Memory B cell (primary cell): ENCODE data around the gene CLEC4A.
A peak's percentile ranks its signal among the peaks of the same experiment; 100 is the strongest.
"Not testable (repeated sequence)": the region's sequence is repeated elsewhere in the genome, so short reads cannot be mapped to it uniquely, and the experiment has no call there.

Source experiments
- ATAC-seq: fragments of 150-1000 bp; cut with Tn5 transposase; 2 replicates; pipeline ENCODE4 v1.10.0; 2021; ENCODE audit warnings: low read depth, mild to moderate bottlenecking, moderate library complexity
- DNase-seq, 2 donors: peaks; one replicate each; pipeline ENCODE4 v3.0.0; 2022; ENCODE audit warnings: low spot score in 2 of 2
- H3K27ac Mint-ChIP-seq: one replicate; pipeline ENCODE4 v1.8.0; 2022; ENCODE audit warnings: mild to moderate bottlenecking, moderate library complexity, mixed read lengths
- H3K27me3 Mint-ChIP-seq: one replicate; pipeline ENCODE4 v1.8.0; 2022; ENCODE audit warnings: mixed read lengths
- H3K36me3 Mint-ChIP-seq: one replicate; pipeline ENCODE4 v1.8.0; 2022; ENCODE audit warnings: mild to moderate bottlenecking, mixed read lengths
- H3K4me1 Mint-ChIP-seq: one replicate; pipeline ENCODE4 v1.8.0; 2022; ENCODE audit warnings: mixed read lengths
- H3K4me3 Mint-ChIP-seq: one replicate; pipeline ENCODE4 v1.8.0; 2022; ENCODE audit warnings: mild to moderate bottlenecking, moderate library complexity, mixed read lengths
- H3K9me3 Mint-ChIP-seq: one replicate; pipeline ENCODE4 v1.8.0; 2022; ENCODE audit warnings: mixed read lengths

Gene CLEC4A

DNA sequence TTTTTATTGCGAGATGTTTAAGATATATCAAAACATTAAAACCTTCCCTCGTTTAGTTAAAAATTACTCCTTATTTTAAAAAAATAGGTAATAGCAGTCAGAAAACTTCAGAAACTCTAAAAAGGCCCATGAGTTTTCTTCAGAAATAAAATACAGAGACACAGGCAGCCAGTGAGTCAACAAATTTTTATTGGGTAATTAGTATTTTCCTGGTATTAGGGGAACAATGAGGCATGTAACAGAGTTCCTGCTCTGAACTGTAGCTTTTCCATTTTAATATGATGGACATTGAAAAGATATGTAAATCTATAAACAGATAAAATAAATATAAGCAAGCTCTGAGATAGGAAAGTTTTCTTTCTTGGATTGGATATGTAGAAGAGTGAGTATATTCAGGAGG lies 33.0 kb downstream of the CLEC4A start:
- no peak overlapping the region for H3K27ac Mint-ChIP-seq
- no peak overlapping the region for H3K4me3 Mint-ChIP-seq
- ATAC-seq (no peak), DNase-seq (no peak)
- no peaks in the 10 kb centered on the region for H3K4me1 Mint-ChIP-seq
- peaks cover 6% of the 10 kb centered on the region for H3K27me3 Mint-ChIP-seq
- H3K36me3 Mint-ChIP-seq: no peaks in the 10 kb centered on the region
- no peaks in the 10 kb centered on the region for H3K9me3 Mint-ChIP-seq

DNA sequence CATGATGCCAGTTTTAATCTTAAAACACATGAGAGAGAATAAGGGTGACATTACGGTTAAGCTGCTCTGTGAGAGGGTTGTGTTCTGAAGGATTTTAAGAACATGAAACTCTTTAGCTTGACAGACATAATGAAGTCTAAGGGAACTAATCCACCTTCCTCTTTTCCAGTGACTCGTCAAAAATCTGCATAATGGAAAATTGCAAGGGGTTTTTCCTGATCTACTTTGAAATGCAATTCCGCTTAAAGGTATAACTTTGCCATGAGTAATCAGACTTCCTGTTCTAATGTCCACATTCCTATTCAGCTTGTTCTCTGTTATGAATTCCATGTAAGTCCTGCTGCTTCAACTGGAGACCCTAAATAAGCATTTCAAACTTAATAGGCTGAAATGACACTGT lies 33.4 kb downstream of the CLEC4A start, which contains the start of gene ZNF705A:
Gene ZNF705A (plus strand): TSS at position 171 of the 400 bp plus-strand sequence. CDS start 15,611 bp downstream, outside the sequence.
- H3K27ac Mint-ChIP-seq: no peak within 1 kb of the TSS
- no peaks in the 10 kb centered on the region for H3K4me1 Mint-ChIP-seq
- H3K9me3 Mint-ChIP-seq: no peaks in the 10 kb centered on the region
- H3K36me3 Mint-ChIP-seq: no peaks in the 10 kb centered on the region
- DNase-seq: no peak
- ATAC-seq: no peak
- H3K4me3 Mint-ChIP-seq: no peak within 1 kb of the TSS
- H3K27me3 Mint-ChIP-seq: peaks cover 5% of the 10 kb centered on the region

DNA sequence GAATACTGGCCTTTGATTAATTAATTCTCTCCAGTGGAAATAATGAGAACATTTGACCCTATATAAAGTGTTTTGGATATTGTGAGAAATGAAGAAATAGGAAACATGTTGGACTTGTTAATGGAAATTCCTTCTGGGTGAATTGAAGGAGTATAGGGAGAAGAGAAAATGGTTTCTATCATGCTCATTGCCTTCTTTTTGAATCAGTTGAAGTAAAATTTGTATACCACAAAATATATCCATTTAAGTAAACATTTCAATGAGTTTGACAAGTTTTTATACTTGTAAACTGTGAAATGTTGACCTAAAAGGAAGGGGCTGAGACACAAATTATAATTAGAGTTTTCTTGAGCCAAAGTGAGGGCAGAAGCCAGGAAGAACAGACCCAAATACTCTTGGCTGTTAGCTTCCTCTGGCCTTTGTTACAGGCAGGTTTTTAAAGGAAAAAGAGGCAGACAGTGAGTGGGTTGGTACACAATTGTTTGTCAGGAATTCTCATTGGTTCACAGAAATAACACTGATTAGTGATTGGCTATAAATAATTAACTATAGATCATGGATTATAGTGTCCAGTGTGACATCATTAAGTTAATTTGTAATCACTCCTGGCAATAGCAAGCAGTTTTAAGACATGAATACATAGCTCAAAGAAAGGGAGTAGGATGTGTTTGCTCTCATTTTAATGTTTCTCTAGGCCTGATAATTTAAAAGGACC lies 34.2 kb downstream of the CLEC4A start:
- Mint-ChIP-seq H3K36me3 (no peaks in the 10 kb centered on the region), H3K4me3 (no peak overlapping the region), H3K27ac (no peak overlapping the region), H3K27me3 (peaks cover 5% of the 10 kb centered on the region), H3K9me3 (no peaks in the 10 kb centered on the region), H3K4me1 (no peaks in the 10 kb centered on the region)
- ATAC-seq (no peak), DNase-seq (no peak)

DNA sequence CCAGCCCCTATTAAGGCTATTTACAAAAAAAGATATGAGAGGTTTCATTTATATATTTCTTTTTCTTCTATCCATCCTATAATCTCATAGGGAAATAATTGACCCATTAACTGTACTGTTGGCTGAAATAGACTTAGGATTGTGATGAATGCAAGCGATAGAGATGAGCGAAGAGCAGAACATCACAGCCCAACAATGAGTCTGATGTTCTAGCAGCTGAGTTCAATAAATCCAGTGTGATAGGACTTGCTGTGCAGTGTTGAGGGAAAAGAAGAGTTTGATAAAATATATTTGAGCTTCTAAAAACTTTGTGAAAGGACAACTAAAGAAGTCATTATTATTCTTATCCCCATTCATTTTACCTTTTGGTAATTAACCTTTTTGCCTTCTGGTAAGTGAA lies 49.5 kb downstream of the CLEC4A start:
- not testable (repeated sequence) for H3K27ac Mint-ChIP-seq, DNase-seq, ATAC-seq, H3K4me1 Mint-ChIP-seq, H3K4me3 Mint-ChIP-seq, H3K36me3 Mint-ChIP-seq, H3K9me3 Mint-ChIP-seq, H3K27me3 Mint-ChIP-seq

DNA sequence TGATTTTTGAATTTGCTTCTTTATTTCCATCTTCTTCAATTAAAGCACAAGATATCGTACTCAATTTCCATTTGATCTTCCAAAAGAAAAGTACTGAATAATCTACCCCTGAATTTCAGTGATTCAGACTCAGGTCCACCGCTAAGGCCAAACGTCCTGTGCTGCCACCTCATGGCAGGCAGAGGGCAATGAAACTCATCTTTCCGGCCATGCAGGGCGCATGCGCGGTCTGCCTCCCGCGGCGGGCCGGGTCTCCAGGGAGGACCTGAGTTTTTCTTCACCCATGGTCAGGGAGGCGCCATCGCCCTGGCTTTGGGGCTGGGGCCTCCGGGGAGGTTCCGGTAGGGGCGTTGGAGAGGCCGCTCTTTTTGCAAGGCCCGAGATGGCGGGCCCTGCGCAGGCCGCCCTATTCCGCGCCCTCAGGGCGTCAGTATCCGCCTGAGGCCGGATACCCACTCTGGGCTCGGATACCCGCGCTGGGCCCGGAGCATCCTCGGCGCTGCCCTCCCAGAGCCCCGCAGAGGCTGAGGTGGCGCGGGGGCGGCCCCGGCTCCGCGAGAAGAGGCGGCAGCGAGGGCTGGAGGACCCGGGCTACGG lies 56.7 kb downstream of the CLEC4A start:
- ATAC-seq (peak; percentile 75), DNase-seq (peak; percentile 81)
- H3K4me1 Mint-ChIP-seq, H3K36me3 Mint-ChIP-seq, H3K27me3 Mint-ChIP-seq, H3K9me3 Mint-ChIP-seq: not testable (repeated sequence)
- H3K4me3 Mint-ChIP-seq: peak overlapping the region; percentile 82
- peak overlapping the region; percentile 46 for H3K27ac Mint-ChIP-seq

DNA sequence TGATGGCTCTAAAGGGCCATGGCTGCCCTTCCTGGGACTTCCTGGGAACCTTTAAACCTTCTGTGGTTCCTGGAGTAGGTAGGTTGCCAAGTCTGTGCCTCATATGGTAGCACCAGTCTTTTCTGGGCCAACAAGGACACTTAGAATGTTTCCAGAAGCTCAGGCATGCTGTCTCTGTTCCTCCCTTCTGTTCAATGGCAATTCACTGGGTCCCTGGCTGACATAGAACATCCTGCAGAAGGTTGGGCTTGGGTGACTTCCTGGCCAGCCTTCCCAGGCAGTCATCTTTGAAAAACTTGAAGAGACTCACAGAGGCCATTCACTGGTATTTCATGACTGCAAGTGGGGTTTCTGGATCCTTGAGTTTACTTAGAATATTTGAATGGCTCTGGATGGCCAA lies 57.9 kb downstream of the CLEC4A start:
- H3K36me3 Mint-ChIP-seq, DNase-seq, H3K4me1 Mint-ChIP-seq, H3K9me3 Mint-ChIP-seq, ATAC-seq, H3K27me3 Mint-ChIP-seq, H3K27ac Mint-ChIP-seq: not testable (repeated sequence)
- peak overlapping the region; percentile 85 for H3K4me3 Mint-ChIP-seq

DNA sequence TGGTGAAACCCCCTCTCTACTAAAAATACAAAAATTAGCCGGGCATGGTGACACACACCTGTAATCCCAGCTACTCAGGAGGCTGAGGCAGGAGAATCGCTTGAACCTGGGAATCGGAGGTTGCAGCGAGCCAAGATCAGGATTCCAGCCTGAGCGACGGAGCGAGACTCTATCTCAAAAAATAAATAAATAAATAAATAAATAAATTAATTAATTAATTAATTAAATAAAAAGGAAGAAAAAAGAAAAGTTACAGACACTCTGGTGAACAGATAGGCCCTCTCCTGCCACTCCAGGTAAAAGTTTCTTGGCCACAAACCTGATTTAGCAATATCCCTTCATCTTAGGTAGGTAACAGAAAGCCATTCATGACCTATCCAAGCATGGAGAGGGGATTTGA lies 59.5 kb downstream of the CLEC4A start:
- not testable (repeated sequence) for ATAC-seq, H3K36me3 Mint-ChIP-seq, H3K9me3 Mint-ChIP-seq, H3K4me1 Mint-ChIP-seq, H3K27ac Mint-ChIP-seq, DNase-seq, H3K4me3 Mint-ChIP-seq, H3K27me3 Mint-ChIP-seq

DNA sequence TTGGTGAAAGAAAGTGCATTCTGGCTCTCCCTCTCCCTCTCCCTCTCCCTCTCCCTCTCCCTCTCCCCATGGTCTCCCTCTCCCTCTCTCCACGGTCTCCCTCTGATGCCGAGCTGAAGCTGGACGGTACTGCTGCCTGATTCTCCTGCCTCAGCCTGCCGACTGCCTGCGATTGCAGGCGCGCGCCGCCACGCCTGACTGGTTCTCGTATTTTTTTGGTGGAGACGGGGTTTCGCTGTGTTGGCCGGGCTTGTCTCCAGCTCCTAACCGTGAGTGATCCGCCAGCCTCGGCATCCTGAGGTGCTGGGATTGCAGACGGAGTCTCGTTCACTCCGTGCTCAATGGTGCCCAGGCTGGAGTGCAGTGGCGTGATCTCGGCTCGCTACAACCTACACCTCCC lies 59.9 kb downstream of the CLEC4A start:
- H3K9me3 Mint-ChIP-seq, H3K27me3 Mint-ChIP-seq, ATAC-seq, H3K4me3 Mint-ChIP-seq, H3K4me1 Mint-ChIP-seq, H3K36me3 Mint-ChIP-seq, DNase-seq, H3K27ac Mint-ChIP-seq: not testable (repeated sequence)

DNA sequence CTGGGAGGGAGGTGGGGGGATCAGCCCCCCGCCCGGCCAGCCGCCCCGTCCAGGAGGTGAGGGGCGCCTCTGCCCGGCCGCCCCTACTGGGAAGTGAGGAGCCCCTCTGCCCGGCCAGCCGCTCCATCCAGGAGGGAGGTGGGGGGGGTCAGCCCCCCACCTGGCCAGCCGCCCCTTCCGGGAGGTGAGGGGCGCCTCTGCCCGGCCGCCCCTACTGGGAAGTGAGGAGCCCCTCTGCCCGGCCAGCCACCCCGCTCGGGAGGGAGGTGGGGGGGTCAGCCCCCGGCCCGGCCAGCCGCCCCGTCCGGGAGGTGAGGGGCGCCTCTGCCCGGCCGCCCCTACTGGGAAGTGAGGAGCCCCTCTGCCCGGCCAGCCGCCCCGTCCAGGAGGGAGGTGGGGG lies 60.8 kb downstream of the CLEC4A start:
- H3K27me3 Mint-ChIP-seq, H3K9me3 Mint-ChIP-seq, H3K4me3 Mint-ChIP-seq, H3K27ac Mint-ChIP-seq, ATAC-seq, H3K36me3 Mint-ChIP-seq, H3K4me1 Mint-ChIP-seq, DNase-seq: not testable (repeated sequence)

DNA sequence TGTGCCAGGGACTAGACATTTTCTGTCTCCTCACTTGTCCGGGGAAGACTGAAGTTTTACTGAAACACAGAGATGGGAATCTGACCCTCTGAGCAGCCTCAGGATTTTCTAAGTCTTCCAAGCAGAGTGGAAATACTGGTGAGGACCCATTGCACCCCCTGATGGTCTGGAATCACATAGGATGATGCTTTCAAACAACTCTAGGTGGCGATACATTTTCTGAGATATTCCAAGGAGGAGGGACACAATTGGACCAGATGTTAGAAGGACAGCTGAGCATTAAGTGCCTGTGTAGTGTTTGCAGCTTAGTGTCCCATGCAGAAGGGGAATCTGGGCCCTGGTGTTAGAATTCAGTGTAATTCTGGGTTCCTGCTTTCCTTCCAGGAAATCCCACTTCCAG lies 64.7 kb downstream of the CLEC4A start:
- H3K36me3 Mint-ChIP-seq, H3K4me1 Mint-ChIP-seq, H3K4me3 Mint-ChIP-seq, H3K27ac Mint-ChIP-seq, H3K9me3 Mint-ChIP-seq, ATAC-seq, H3K27me3 Mint-ChIP-seq, DNase-seq: not testable (repeated sequence)
